Lower lobe of right lung (tissue), 2 donors: ENCODE measurements around the gene GPR107. TPM values are rescaled to one million over a fixed set of nuclear protein-coding genes. Genes with fewer than 3 reads are reported as not detected.

Experiments
- ATAC-seq, 2 donors: fragments of 200-7000 bp; cut with Tn5 transposase; one replicate each; pipeline ENCODE4 v1.9.1; 2020 to 2022; ENCODE audit warnings: mild to moderate bottlenecking in 2 of 2, moderate library complexity in 2 of 2
- DNase-seq: peaks from one replicate; pipeline ENCODE4 v3.0.0-alpha.2; 2020
- H3K27ac ChIP-seq: fragments of 200-600 bp; one replicate; pipeline ENCODE4 v1.8.0; 2022
- H3K27me3 ChIP-seq: fragments of 200-600 bp; one replicate; pipeline ENCODE4 v1.8.0; 2022; ENCODE audit warnings: low read depth
- H3K36me3 ChIP-seq: fragments of 200-600 bp; one replicate; pipeline ENCODE4 v1.8.0; 2022; ENCODE audit warnings: mild to moderate bottlenecking
- H3K4me1 ChIP-seq: fragments of 200-600 bp; one replicate; pipeline ENCODE4 v1.8.0; 2022
- H3K4me3 ChIP-seq: fragments of 200-600 bp; one replicate; pipeline ENCODE4 v1.8.0; 2022; ENCODE audit warnings: mild to moderate bottlenecking
- H3K9me3 ChIP-seq: fragments of 200-600 bp; one replicate; pipeline ENCODE4 v1.8.0; 2022
- CTCF ChIP-seq: fragments of 200-600 bp; IDR thresholded peaks from one replicate; pipeline ENCODE4 v1.8.0; 2022; ENCODE audit warnings: antibody characterized with exemption, mild to moderate bottlenecking
- intact Hi-C: fragments of 100-400 bp; cut with DNase I; formaldehyde crosslinking; loops from one replicate; pipeline ENCODE4 v1.11.0; 2022
- total RNA-seq: library from RNA; stranded (reverse); fragmentation: NEBNext Ultra II Directional; extraction: Animal tissue kit (Norgen Biotek cat#: 25700); gene quantifications from one replicate; pipeline ENCODE4 v1.2.1, GENCODE V29; 2021
- donor health status: DM: no; HTN: yes; CAD: no; lungs with severe emphysema.

The GPR107 gene
- total RNA-seq, 1 donor from 2014 or later = 43.0 TPM

DNA sequence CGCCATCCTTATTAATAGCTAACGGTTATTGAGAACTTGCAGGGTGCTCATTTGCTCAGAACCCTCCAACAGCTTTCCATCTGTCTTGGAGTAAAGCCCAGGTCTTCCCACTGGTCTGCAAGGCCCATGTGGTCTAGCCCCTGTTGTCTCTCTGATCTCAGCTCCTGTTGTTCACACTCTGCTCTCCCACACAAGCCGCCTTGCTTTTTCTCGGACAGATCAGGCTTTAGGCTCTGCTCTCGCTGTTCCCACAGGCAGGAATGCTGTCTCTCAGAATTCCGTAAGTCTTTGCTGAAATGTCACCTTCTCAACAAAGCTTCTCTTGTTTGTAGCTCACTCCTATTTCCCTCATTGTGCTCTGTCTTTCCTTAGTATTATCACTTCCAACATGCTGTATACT, 34.3 kb downstream of the GPR107 start:
- no peaks in the 10 kb centered on the region for H3K4me1 ChIP-seq
- DNase-seq = no peak
- no peak for ATAC-seq
- H3K36me3 ChIP-seq = peaks cover 91% of the 10 kb centered on the region
- TF ChIP-seq CTCF = no peak
- intact Hi-C loops = no loop called here
- H3K9me3 ChIP-seq = no peaks in the 10 kb centered on the region
- no peaks in the 10 kb centered on the region for H3K27me3 ChIP-seq
- no peak overlapping the region for H3K4me3 ChIP-seq
- no peak overlapping the region for H3K27ac ChIP-seq

DNA sequence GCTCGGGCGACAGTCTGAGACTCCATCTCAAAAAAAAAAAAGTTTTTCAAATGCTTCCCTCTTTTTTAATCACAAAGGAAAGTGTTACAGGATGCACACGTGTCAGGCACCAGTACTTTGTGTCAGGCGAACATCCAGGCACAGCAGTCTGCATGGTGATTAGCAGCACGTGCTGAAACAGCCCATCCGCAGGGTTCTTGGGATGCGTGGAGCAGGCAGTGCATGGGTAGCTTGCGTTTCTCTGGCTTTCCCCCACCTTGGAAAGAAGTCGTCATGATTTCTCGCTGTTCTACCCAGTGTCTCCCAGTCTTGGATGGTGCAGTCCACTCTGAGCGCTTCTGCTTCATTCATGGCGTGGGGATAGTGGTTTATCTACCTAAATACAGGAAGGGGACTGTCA, 35.4 kb downstream of the GPR107 start:
- no peak for TF ChIP-seq CTCF
- no peak for ATAC-seq
- intact Hi-C loops = no loop called here
- DNase-seq = no peak
- Histone ChIP-seq H3K4me3 (no peak overlapping the region), H3K4me1 (no peaks in the 10 kb centered on the region), H3K9me3 (no peaks in the 10 kb centered on the region), H3K27ac (no peak overlapping the region), H3K36me3 (peaks cover 91% of the 10 kb centered on the region), H3K27me3 (no peaks in the 10 kb centered on the region)

GRCh38 chr9:130090915-130091314, 37.2 kb downstream of the GPR107 start:
- no peak for TF ChIP-seq CTCF
- H3K36me3 ChIP-seq = peaks cover 97% of the 10 kb centered on the region
- ATAC-seq = no peak

GRCh38 chr9:130092910-130093309, 39.2 kb downstream of the GPR107 start:
- H3K4me3 ChIP-seq = no peak overlapping the region
- H3K27me3 ChIP-seq = no peaks in the 10 kb centered on the region
- no peak for TF ChIP-seq CTCF
- H3K9me3 ChIP-seq = no peaks in the 10 kb centered on the region
- ATAC-seq = no peak
- peaks cover 97% of the 10 kb centered on the region for H3K36me3 ChIP-seq
- intact Hi-C loops = no loop called here
- no peak for DNase-seq
- no peak overlapping the region for H3K27ac ChIP-seq
- H3K4me1 ChIP-seq = peaks cover 8% of the 10 kb centered on the region

More at GRCh38 chr9:130090915-130091314, 37.2 kb downstream of the GPR107 start:
- Histone ChIP-seq H3K9me3 (no peaks in the 10 kb centered on the region), H3K4me3 (no peak overlapping the region), H3K27me3 (no peaks in the 10 kb centered on the region), H3K27ac (no peak overlapping the region), H3K4me1 (peaks cover 2% of the 10 kb centered on the region)
- intact Hi-C loops = no loop called here
- no peak for DNase-seq

GRCh38 chr9:130095872-130096271, 42.2 kb downstream of the GPR107 start:
- H3K27ac ChIP-seq = no peak overlapping the region
- H3K27me3 ChIP-seq = no peaks in the 10 kb centered on the region
- no peak overlapping the region for H3K4me3 ChIP-seq
- no peak for TF ChIP-seq CTCF
- DNase-seq = no peak
- ATAC-seq = no peak
- H3K4me1 ChIP-seq = peaks cover 8% of the 10 kb centered on the region
- peaks cover 95% of the 10 kb centered on the region for H3K36me3 ChIP-seq
- intact Hi-C loops = no loop called here
- no peaks in the 10 kb centered on the region for H3K9me3 ChIP-seq

DNA sequence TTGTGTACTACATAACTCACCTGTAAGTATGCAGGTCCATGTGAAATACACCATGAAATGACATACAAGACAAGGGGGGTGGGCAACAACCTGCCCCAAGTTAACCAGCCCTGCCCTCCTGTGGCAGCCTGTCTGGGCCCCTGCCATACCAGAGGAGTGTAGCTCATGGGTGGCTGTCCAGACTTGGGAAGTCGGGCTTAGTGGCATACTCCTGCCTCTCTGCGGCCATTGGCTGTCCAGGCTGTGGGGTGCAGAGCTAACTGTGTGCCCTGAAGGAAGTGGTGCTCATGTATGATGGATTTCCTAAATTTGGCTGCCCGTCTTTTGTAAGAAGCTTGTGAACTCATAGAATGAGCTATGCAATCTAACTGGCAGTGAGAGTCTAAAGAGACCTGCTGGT, 47.0 kb downstream of the GPR107 start:
- intact Hi-C loops = loop anchor here (10.0 kb wide), 1 partner anchor 134 kb away; no protein-coding TSS in a partner anchor
- Histone ChIP-seq H3K27ac (no peak overlapping the region), H3K36me3 (peaks cover 96% of the 10 kb centered on the region), H3K4me3 (no peak overlapping the region), H3K9me3 (no peaks in the 10 kb centered on the region), H3K27me3 (no peaks in the 10 kb centered on the region), H3K4me1 (peaks cover 8% of the 10 kb centered on the region)
- ATAC-seq = no peak
- peak; percentile 23 for DNase-seq
- TF ChIP-seq CTCF = no peak
